Ovary (tissue), 9 donors: Measurements from ENCODE around the gene ARL8A. TPM values are rescaled to one million over a fixed set of nuclear protein-coding genes. Genes with fewer than 3 reads are reported as not detected.

ENCODE experiments used
- DNase-seq, 5 donors: peaks; one replicate each; pipeline ENCODE4 v3.0.0-alpha.2; 2019 to 2020
- H3K27ac ChIP-seq, 2 donors: fragments of 200-600 bp; one replicate each; pipeline versions ENCODE4 v1.5.1 to v1.8.0; 2019 to 2022
- H3K27me3 ChIP-seq: fragments of 200-600 bp; one replicate; pipeline ENCODE4 v1.8.0; 2022
- H3K36me3 ChIP-seq: fragments of 200-600 bp; sonication (generic); one replicate; pipeline ENCODE4 v1.5.1; 2019
- H3K4me1 ChIP-seq: one replicate; pipeline ENCODE4 v1.8.1; 2013; ENCODE audit warnings: mild to moderate bottlenecking, moderate library complexity; ENCODE audit not compliant: insufficient read depth
- H3K4me3 ChIP-seq: fragments of 200-600 bp; sonication (generic); one replicate; pipeline ENCODE4 v1.5.1; 2017
- H3K9me3 ChIP-seq, 2 donors: fragments of 200-600 bp in 1 of 2; sonication (generic) in 1 of 2; one replicate each; pipeline versions ENCODE4 v1.5.1 to v1.8.1; 2013 to 2019; ENCODE audit warnings: mild to moderate bottlenecking in 1 of 2, moderate library complexity in 1 of 2
- EP300 ChIP-seq: sonication (generic); formaldehyde crosslinking; IDR thresholded peaks from one replicate; pipeline ENCODE4 v1.6.1; 2017; ENCODE audit warnings: antibody characterized with exemption
- POLR2A ChIP-seq: fragments of 450-650 bp; IDR thresholded peaks from one replicate; pipeline ENCODE4 v1.6.1; 2017; ENCODE audit warnings: antibody characterized with exemption, mild to moderate bottlenecking, moderate library complexity
- WGBS, 3 donors: extraction: QIAGEN DNeasy Blood & Tissue Kit in 1 of 3; methylation state at CpG; one replicate each; pipeline versions ENCODE4 v1.1.5 to v1.1.7; 2013 to 2017; 5-methylcytosine and 5-hydroxymethylcytosine counted together
- intact Hi-C, 4 donors: fragments of 100-400 bp; cut with DNase I; formaldehyde crosslinking; loops; one replicate each; pipeline versions ENCODE4 v1.11.0 to v1.15.1; 2022 to 2023
- polyA plus RNA-seq, 2 donors: library from polyadenylated mRNA; stranded (reverse); fragments of 200-250 nt in 1 of 2; fragments of 350-450 nt in 1 of 2; fragmentation: Illumina TruSeq in 1 of 2; extraction: RNeasy Lipid Tissue Mini Kit (QIAGEN cat#74804) in 1 of 2; gene quantifications; one replicate each; pipeline ENCODE4 v1.2.3, GENCODE V29; 2013 to 2014
- total RNA-seq, 7 donors: library from RNA; depleted of rRNA in 2 of 7; stranded (reverse); fragments of >200 nt in 2 of 7; fragmentation: NEBNext Ultra II Directional in 3 of 7; extraction: Animal tissue kit (Norgen Biotek cat#: 25700) in 3 of 7; gene quantifications; one replicate each; pipeline versions ENCODE4 v1.1.0 to v1.2.4, GENCODE V29; 2016 to 2023
- TF ChIP-seq, protein P1 (sequence below), 3 donors: fragments of 450-650 bp in 2 of 3; fragments of 200-600 bp in 1 of 3; IDR thresholded peaks; one replicate each; pipeline versions ENCODE4 v1.5.1 to v1.8.0; 2016 to 2022; ENCODE audit warnings: antibody characterized with exemption in 3 of 3, mild to moderate bottlenecking in 1 of 3
- donor health status: DM: no; HTN: no; CAD: no; lungs with moderate emphysema.
- donor health status: DM: no; HTN: no; CAD: no.
- donor health status: Bipolar disorder and iron deficiency.
- donor health status: DM: yes; HTN: yes; CAD: no.
- donor health status: DM: no; HTN: no; CAD: no.
- donor health status: DM: yes; HTN: yes; CAD: no.

ARL8A gene
- total and polyA plus RNA-seq, 9 donors = 20.0 to 95.9 (median 65.8) TPM

GRCh38 chr1:202107801-202108731, 36.5 kb downstream of the ARL8A start:
- Histone ChIP-seq H3K27ac (no peak overlapping the region), H3K9me3 (no peaks in the 10 kb centered on the region), H3K4me3 (no peak overlapping the region), H3K27me3 (no peaks in the 10 kb centered on the region), H3K36me3 (no peaks in the 10 kb centered on the region), H3K4me1 (no peaks in the 10 kb centered on the region)
- intact Hi-C loops = no loop called here
- no peak for TF ChIP-seq POLR2A
- TF ChIP-seq EP300 = no peak
- TF ChIP-seq, protein P1, sequence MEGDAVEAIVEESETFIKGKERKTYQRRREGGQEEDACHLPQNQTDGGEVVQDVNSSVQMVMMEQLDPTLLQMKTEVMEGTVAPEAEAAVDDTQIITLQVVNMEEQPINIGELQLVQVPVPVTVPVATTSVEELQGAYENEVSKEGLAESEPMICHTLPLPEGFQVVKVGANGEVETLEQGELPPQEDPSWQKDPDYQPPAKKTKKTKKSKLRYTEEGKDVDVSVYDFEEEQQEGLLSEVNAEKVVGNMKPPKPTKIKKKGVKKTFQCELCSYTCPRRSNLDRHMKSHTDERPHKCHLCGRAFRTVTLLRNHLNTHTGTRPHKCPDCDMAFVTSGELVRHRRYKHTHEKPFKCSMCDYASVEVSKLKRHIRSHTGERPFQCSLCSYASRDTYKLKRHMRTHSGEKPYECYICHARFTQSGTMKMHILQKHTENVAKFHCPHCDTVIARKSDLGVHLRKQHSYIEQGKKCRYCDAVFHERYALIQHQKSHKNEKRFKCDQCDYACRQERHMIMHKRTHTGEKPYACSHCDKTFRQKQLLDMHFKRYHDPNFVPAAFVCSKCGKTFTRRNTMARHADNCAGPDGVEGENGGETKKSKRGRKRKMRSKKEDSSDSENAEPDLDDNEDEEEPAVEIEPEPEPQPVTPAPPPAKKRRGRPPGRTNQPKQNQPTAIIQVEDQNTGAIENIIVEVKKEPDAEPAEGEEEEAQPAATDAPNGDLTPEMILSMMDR (IDR thresholded peaks at IDR 0.05) = no peak
- 68 to 79% (median 70%) methylated on average over 10 to 13 of the region's 13 CpGs for WGBS, 3 donors
- DNase-seq = no peak

DNA sequence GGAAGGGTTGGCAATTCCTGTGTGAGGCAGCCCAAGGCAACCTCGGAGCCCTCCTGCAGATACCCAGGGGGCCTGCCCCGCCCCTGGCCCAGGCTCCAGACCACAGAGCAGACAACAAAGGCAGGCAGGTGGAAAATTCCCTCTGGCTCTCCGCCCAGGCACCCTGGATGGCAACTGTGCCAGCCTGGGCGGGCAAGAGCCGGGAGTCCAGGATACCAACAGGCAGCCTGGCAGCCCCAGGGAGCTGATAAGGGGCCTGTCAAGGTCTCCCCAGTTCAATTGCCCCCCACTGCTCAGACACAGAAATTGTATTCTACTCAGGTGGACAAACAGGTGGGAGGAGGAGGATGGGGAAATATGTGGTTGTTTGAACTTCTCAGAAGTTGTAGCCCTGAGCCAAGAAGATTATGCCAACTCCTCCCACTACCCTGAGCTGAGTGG, 37.2 kb downstream of the ARL8A start:
- Histone ChIP-seq H3K27me3 (no peaks in the 10 kb centered on the region), H3K4me3 (no peak overlapping the region), H3K27ac (no peak overlapping the region), H3K4me1 (no peaks in the 10 kb centered on the region), H3K36me3 (no peaks in the 10 kb centered on the region), H3K9me3 (no peaks in the 10 kb centered on the region)
- 82 to 89% (median 83%) methylated on average over 5 of the region's 5 CpGs for WGBS, 3 donors
- TF ChIP-seq EP300 = no peak
- no peak for TF ChIP-seq POLR2A
- TF ChIP-seq, protein P1 (IDR thresholded peaks at IDR 0.05) = no peak
- intact Hi-C loops = no loop called here
- no peak for DNase-seq

DNA sequence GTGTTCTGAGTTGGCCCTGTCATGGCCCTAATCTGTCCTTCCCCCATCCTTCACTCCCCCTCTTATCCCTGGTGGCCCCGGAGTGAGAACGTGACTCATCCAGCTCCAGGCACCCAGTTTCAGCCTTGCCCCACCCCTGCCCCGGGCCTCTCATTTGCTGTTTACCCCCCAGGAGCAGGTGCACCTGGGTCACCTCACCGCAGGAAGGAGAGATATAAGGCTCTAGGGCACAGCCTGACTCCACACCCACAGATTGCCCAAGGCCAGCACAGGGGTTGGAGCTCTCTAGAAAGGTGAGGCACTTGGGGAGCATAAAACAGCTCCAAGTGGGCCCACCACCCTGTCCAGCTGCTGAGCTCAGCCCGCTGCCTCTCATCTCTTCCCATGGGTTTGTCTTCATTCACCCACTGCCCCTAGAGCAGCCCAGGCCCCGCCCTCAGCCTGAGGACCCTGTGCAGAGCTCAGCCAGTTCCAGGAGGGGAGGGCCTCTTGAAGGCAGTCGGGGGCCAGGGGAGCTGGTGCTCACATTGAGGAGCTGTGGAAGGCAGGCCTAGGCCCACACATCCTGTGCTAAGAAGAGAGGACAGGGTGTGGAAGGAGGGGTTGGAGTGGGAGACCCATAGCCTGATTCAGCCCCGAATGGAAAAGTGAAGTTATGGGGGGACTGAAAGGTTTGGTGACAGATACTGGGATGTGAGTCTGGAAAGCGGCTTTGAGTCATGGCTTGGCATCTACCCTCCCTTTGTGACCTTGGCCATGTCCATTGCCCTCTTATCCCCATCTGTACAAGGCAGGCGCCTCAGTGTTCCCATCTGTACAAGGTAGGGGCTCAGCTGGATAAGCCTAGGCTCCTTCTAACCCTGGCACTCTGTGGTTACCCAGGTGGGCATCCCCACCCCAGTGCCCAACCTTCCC, 37.9 kb downstream of the ARL8A start:
- no peak for DNase-seq
- TF ChIP-seq POLR2A (no peak), EP300 (no peak)
- TF ChIP-seq, protein P1 (IDR thresholded peaks at IDR 0.05) = no peak
- Histone ChIP-seq H3K4me1 (no peaks in the 10 kb centered on the region), H3K4me3 (no peak overlapping the region), H3K9me3 (no peaks in the 10 kb centered on the region), H3K27ac (no peak overlapping the region), H3K27me3 (no peaks in the 10 kb centered on the region), H3K36me3 (no peaks in the 10 kb centered on the region)
- intact Hi-C loops = no loop called here
- 64 to 73% (median 70%) methylated on average over 10 of the region's 10 CpGs for WGBS, 3 donors

- no peaks in the 10 kb centered on the region for H3K27me3 ChIP-seq
- H3K36me3 ChIP-seq = no peaks in the 10 kb centered on the region
- no peak for TF ChIP-seq EP300
- TF ChIP-seq, protein P1 (IDR thresholded peaks at IDR 0.05) = no peak
- TF ChIP-seq POLR2A = no peak
- no peak overlapping the region for H3K4me3 ChIP-seq
- 70 to 77% (median 75%) methylated on average over 10 of the region's 10 CpGs for WGBS, 3 donors
- DNase-seq = no peak
- no peak overlapping the region for H3K27ac ChIP-seq
- intact Hi-C loops = no loop called here
- H3K9me3 ChIP-seq = no peaks in the 10 kb centered on the region
- no peaks in the 10 kb centered on the region for H3K4me1 ChIP-seq
These were observed 38.8 kb downstream of the ARL8A start for GRCh38 chr1:202105571-202106339.
